ENCODE results near the gene LAMTOR2. TPM values are rescaled to one million over a fixed set of nuclear protein-coding genes. Genes with fewer than 3 reads are reported as not detected.

LAMTOR2 gene
- total RNA-seq, 1 experiment from 2014 or later = 49.4 TPM

GRCh38 chr1:156021093-156021428 is 33.5 kb upstream of the LAMTOR2 start:
- no peaks in the 10 kb centered on the region for H3K9me3 ChIP-seq
- BruUV-seq (replicated peaks) = no TSS peak
- peak overlapping the region; percentile 97 for H3K4me3 Mint-ChIP-seq (ENCODE audit: unreplicated experiment)
- H3K4me1 ChIP-seq = peaks cover 14% of the 10 kb centered on the region
- H3K9me3 Mint-ChIP-seq (ENCODE audit: unreplicated experiment) = no peaks in the 10 kb centered on the region
- H3K27ac Mint-ChIP-seq (ENCODE audit: unreplicated experiment) = peak overlapping the region; percentile 77
- peak overlapping the region; percentile 95 for H3K4me3 ChIP-seq (ENCODE audit: low read depth, low read length)
- intact Hi-C loops (cut with micrococcal nuclease; ENCODE audit: unreplicated experiment) = loop anchor here (1.0 kb wide), 1 partner anchor 33 kb away; the partner anchor contains the start of gene LAMTOR2
- no peaks in the 10 kb centered on the region for H3K27me3 ChIP-seq (replicated peaks; ENCODE audit: control insufficient read depth, insufficient read depth, low read length)
- H3K36me3 Mint-ChIP-seq (ENCODE audit: insufficient read depth, unreplicated experiment) = peaks cover 36% of the 10 kb centered on the region
- no peak for DNase-seq
- peaks cover 14% of the 10 kb centered on the region for H3K4me1 Mint-ChIP-seq (ENCODE audit: low read depth, unreplicated experiment)
- CTCF ChIA-PET = interaction anchor here (1.0 to 1.1 kb wide), 2 partner anchors 13 to 109 kb away, joined by 3 to 10 read pairs; no protein-coding TSS in a partner anchor
- no peaks in the 10 kb centered on the region for H3K27me3 Mint-ChIP-seq (ENCODE audit: insufficient read depth, unreplicated experiment)
- H3K36me3 ChIP-seq (ENCODE audit: control insufficient read depth, insufficient read depth, low read length) = peaks cover 3% of the 10 kb centered on the region; the same call in 1 of the 2 replicates
- POLR2A ChIA-PET = no interaction called here
- TF ChIP-seq, protein P1, sequence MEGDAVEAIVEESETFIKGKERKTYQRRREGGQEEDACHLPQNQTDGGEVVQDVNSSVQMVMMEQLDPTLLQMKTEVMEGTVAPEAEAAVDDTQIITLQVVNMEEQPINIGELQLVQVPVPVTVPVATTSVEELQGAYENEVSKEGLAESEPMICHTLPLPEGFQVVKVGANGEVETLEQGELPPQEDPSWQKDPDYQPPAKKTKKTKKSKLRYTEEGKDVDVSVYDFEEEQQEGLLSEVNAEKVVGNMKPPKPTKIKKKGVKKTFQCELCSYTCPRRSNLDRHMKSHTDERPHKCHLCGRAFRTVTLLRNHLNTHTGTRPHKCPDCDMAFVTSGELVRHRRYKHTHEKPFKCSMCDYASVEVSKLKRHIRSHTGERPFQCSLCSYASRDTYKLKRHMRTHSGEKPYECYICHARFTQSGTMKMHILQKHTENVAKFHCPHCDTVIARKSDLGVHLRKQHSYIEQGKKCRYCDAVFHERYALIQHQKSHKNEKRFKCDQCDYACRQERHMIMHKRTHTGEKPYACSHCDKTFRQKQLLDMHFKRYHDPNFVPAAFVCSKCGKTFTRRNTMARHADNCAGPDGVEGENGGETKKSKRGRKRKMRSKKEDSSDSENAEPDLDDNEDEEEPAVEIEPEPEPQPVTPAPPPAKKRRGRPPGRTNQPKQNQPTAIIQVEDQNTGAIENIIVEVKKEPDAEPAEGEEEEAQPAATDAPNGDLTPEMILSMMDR (IDR thresholded peaks at IDR 0.05; ENCODE audit: insufficient read depth in 1 of 2, low read depth in 1 of 2, low read length in 1 of 2, severe bottlenecking in 1 of 2, unreplicated experiment in 1 of 2) = no peak

- DNase-seq = no peak
- H3K4me1 Mint-ChIP-seq (ENCODE audit: low read depth, unreplicated experiment) = peaks cover 14% of the 10 kb centered on the region
- TF ChIP-seq, protein P1 (IDR thresholded peaks at IDR 0.05; ENCODE audit: insufficient read depth in 1 of 2, low read depth in 1 of 2, low read length in 1 of 2, severe bottlenecking in 1 of 2, unreplicated experiment in 1 of 2) = no peak
- no peaks in the 10 kb centered on the region for H3K27me3 Mint-ChIP-seq (ENCODE audit: insufficient read depth, unreplicated experiment)
- H3K4me3 ChIP-seq (ENCODE audit: low read depth, low read length) = no peak overlapping the region
- peaks cover 19% of the 10 kb centered on the region for H3K4me1 ChIP-seq
- CTCF ChIA-PET = interaction anchor here (1.0 kb wide), 1 partner anchor 32 kb away, joined by 4 read pairs; the partner anchor contains the start of gene UBQLN4
- H3K4me3 Mint-ChIP-seq (ENCODE audit: unreplicated experiment) = no peak overlapping the region
- no peaks in the 10 kb centered on the region for H3K9me3 Mint-ChIP-seq (ENCODE audit: unreplicated experiment)
- H3K27me3 ChIP-seq (replicated peaks; ENCODE audit: control insufficient read depth, insufficient read depth, low read length) = no peaks in the 10 kb centered on the region
- peaks cover 2% of the 10 kb centered on the region; the same call in 1 of the 2 replicates for H3K36me3 ChIP-seq (ENCODE audit: control insufficient read depth, insufficient read depth, low read length)
- no peak overlapping the region for H3K27ac Mint-ChIP-seq (ENCODE audit: unreplicated experiment)
- H3K36me3 Mint-ChIP-seq (ENCODE audit: insufficient read depth, unreplicated experiment) = peaks cover 35% of the 10 kb centered on the region
- POLR2A ChIA-PET = no interaction called here
- H3K9me3 ChIP-seq = no peaks in the 10 kb centered on the region
- no TSS peak for BruUV-seq (replicated peaks)
- intact Hi-C loops (cut with micrococcal nuclease; ENCODE audit: unreplicated experiment) = loop anchor here (1.0 kb wide), 1 partner anchor 32 kb away; the partner anchor contains the start of gene LAMTOR2
Observed at GRCh38 chr1:156021954-156022353, 32.6 kb upstream of the LAMTOR2 start.

- H3K4me3 Mint-ChIP-seq (ENCODE audit: unreplicated experiment) = no peak overlapping the region
- no peak overlapping the region for H3K4me3 ChIP-seq (ENCODE audit: low read depth, low read length)
- no peaks in the 10 kb centered on the region for H3K36me3 ChIP-seq (ENCODE audit: control insufficient read depth, insufficient read depth, low read length)
- peaks cover 16% of the 10 kb centered on the region for H3K4me1 ChIP-seq
- no TSS peak for BruUV-seq (replicated peaks)
- no peaks in the 10 kb centered on the region for H3K9me3 Mint-ChIP-seq (ENCODE audit: unreplicated experiment)
- intact Hi-C loops (cut with micrococcal nuclease; ENCODE audit: unreplicated experiment) = no loop called here
- H3K27me3 Mint-ChIP-seq (ENCODE audit: insufficient read depth, unreplicated experiment) = no peaks in the 10 kb centered on the region
- TF ChIP-seq, protein P1 (IDR thresholded peaks at IDR 0.05; ENCODE audit: insufficient read depth in 1 of 2, low read depth in 1 of 2, low read length in 1 of 2, severe bottlenecking in 1 of 2, unreplicated experiment in 1 of 2) = no peak
- no peak for DNase-seq
- no peaks in the 10 kb centered on the region for H3K9me3 ChIP-seq
- H3K4me1 Mint-ChIP-seq (ENCODE audit: low read depth, unreplicated experiment) = peaks cover 4% of the 10 kb centered on the region
- H3K27me3 ChIP-seq (replicated peaks; ENCODE audit: control insufficient read depth, insufficient read depth, low read length) = no peaks in the 10 kb centered on the region
- no peak overlapping the region for H3K27ac Mint-ChIP-seq (ENCODE audit: unreplicated experiment)
- CTCF ChIA-PET = interaction anchor here (0.7 to 0.8 kb wide), 2 partner anchors 16 to 35 kb away, joined by 3 to 5 read pairs; no protein-coding TSS in a partner anchor
- POLR2A ChIA-PET = no interaction called here
- peaks cover 7% of the 10 kb centered on the region for H3K36me3 Mint-ChIP-seq (ENCODE audit: insufficient read depth, unreplicated experiment)
Observed at GRCh38 chr1:156024801-156025200, 29.8 kb upstream of the LAMTOR2 start.

Data from Caco-2 (cell line).